Activated naive CD4-positive, alpha-beta T cell treated with anti-CD3 and anti-CD28 coated beads, Interleukin-2, amount 10 ng/mL, durations not matched to agents 7 days and 5 days (primary cell): ENCODE results near the gene LRRK1.

Experiments used
- CTCF ChIA-PET: fragments of 350-600 bp; sonication (Branson Sonifier 250); formaldehyde crosslinking; loops from one replicate; lab custom pipeline; 2021; ENCODE audit warnings: antibody characterized with exemption; lab: Charles Lee
- DNase-seq: peaks from one replicate; pipeline ENCODE4 v3.0.0-alpha.2; 2020
- H3K27ac Mint-ChIP-seq: one replicate; pipeline ENCODE4 v1.8.0; 2021; ENCODE audit warnings: mild to moderate bottlenecking, moderate library complexity, mixed read lengths
- H3K27me3 Mint-ChIP-seq: one replicate; pipeline ENCODE4 v1.8.0; 2021; ENCODE audit warnings: mild to moderate bottlenecking, mixed read lengths
- H3K36me3 Mint-ChIP-seq: one replicate; pipeline ENCODE4 v1.8.0; 2021; ENCODE audit warnings: mixed read lengths
- H3K4me1 Mint-ChIP-seq: one replicate; pipeline ENCODE4 v1.8.0; 2021; ENCODE audit warnings: mixed read lengths
- H3K4me3 Mint-ChIP-seq: one replicate; pipeline ENCODE4 v1.8.0; 2021; ENCODE audit warnings: mild to moderate bottlenecking, moderate library complexity, mixed read lengths
- H3K9me3 Mint-ChIP-seq: one replicate; pipeline ENCODE4 v1.8.0; 2021; ENCODE audit warnings: mixed read lengths

Gene LRRK1

DNA sequence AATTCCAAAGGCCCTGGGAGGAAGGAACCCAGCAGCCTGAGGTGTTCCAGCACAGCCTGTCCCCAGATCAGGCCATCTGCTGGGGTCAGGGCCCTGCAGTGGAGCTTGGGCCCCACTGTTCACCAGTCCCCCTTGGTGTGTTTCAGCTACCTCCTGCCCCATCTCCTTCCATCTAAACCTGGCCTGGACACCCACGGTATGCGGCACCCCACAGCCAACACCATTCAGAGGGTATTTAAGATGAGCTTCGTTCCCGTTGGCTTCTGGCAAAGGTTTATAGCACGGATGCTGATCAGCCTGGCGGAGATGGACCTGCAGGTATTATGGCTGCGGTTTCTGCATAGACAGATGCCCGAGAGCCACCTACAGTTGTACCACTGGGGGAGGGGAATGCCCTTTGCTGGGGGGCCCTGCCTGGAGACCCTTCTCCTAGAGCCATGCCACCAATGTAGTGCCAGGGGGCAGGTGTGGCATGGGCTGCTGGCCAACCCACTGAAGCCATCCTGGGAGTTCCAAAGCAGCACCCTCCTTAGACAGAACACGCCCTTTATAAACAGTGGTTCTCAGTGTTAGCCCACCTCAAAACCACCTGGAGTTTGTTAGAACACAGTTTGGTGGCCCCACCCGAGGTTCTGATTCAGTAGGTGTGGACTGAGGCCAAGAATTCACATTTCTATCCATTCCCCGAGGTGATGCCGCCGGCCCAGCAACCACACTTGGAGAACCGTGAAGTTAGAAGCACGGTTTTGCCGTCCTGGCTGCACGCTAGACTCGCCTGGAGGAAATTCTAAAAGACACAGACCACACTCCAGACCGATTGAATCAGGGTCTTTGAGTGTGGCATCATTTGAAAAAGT is 126.9 kb downstream of the LRRK1 start:
- Mint-ChIP-seq H3K4me1 (no peaks in the 10 kb centered on the region), H3K27me3 (peaks cover 25% of the 10 kb centered on the region), H3K27ac (no peak overlapping the region), H3K9me3 (no peaks in the 10 kb centered on the region), H3K36me3 (no peaks in the 10 kb centered on the region), H3K4me3 (no peak overlapping the region)
- CTCF ChIA-PET = no interaction called here
- peak; percentile 13 for DNase-seq

DNA sequence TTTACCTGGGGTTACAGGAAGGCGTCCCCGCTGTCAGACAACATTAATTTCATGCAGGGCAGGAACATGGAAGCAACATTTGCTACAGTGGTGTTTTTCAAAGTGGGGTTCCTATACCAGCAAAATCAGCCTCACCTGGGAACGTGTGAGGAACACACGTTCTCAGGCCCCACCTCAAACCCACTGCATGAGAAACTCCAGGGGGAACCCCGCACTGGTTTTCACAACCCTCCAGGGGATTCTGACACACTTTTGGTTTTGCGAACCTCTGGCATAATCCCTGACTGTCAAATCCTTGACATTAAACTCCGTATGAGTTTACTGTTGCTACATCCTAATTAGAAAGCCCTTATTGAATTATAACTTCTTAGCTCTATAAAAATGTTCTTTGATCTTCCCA is 127.7 kb downstream of the LRRK1 start:
- no peaks in the 10 kb centered on the region for H3K4me1 Mint-ChIP-seq
- H3K36me3 Mint-ChIP-seq = no peaks in the 10 kb centered on the region
- H3K27me3 Mint-ChIP-seq = peaks cover 20% of the 10 kb centered on the region
- DNase-seq = no peak
- CTCF ChIA-PET = no interaction called here
- H3K27ac Mint-ChIP-seq = no peak overlapping the region
- no peaks in the 10 kb centered on the region for H3K9me3 Mint-ChIP-seq
- H3K4me3 Mint-ChIP-seq = no peak overlapping the region

DNA sequence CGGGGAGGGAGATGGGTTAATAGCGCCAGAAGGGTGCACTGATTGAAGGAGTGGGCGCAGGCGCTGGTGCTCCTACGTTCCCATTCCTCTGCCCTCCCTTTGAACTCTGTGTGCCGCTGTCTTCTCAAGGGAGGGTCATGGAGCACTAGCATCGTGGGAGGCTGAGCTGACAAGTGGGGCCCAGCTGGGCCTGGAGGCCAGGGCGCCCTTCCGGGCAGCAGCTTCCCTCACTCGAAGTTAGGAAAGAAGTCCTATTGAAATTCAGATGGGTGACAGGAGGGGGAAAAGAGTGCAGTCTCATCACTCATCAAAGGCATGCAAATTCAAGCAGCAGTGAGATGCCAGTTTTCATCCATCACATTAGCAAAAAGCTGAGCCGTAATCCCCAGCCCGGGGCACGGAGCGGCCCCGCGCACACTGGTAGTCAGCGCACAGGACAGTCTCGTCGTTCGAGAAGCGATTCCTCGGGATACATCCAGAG is 128.2 kb downstream of the LRRK1 start:
- no peaks in the 10 kb centered on the region for H3K9me3 Mint-ChIP-seq

DNA sequence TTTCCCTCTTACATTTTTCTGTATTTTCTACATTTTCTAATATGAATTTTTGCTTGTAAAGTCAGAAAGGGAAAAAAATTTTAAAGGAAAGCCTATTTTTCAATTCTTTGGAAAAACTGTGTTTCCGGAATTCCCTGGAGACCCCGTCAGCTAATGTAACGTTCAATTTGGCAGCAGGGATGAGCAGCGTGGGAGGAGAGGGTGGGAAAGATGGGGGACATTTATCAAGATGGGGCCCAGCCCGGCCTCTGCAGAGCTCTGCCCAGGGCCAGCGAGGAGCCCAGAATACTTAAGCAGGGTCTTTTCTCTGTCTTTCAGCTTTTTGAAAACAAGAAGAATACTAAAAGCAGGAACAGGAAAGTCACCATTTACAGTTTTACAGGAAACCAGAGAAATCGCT is 129.0 kb downstream of the LRRK1 start:
- no peaks in the 10 kb centered on the region for H3K36me3 Mint-ChIP-seq
- CTCF ChIA-PET = no interaction called here
- no peaks in the 10 kb centered on the region for H3K4me1 Mint-ChIP-seq
- no peak overlapping the region for H3K27ac Mint-ChIP-seq
- peaks cover 9% of the 10 kb centered on the region for H3K27me3 Mint-ChIP-seq
- DNase-seq = no peak
- no peak overlapping the region for H3K4me3 Mint-ChIP-seq
- no peaks in the 10 kb centered on the region for H3K9me3 Mint-ChIP-seq

More for the DNA sequence above, 128.2 kb downstream of the LRRK1 start:
- Mint-ChIP-seq H3K4me3 (no peak overlapping the region), H3K36me3 (no peaks in the 10 kb centered on the region), H3K27me3 (peaks cover 17% of the 10 kb centered on the region), H3K27ac (no peak overlapping the region), H3K4me1 (no peaks in the 10 kb centered on the region)
- CTCF ChIA-PET = no interaction called here
- DNase-seq = peak; percentile 8

DNA sequence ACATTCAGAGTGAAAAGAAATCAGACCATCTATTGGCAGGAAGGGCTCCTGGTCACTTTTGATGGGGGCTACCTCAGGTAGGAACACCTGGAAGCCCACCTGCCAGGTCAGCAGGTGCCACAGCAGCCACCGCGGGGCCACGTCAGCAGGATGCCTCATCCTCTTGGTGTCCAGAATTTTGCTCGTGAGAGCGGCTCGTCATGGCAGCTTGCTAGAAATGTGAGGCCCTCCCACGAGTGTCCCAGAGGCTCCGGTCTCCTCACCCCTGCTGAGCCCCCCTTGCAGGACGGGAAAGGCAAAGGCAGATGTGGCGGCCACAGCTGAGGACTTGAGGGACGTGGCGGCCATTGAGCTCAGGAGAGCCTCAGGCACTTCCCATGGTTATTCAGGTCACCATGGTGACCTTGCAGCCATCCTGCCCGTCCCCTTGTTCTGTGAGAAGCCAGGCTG is 129.4 kb downstream of the LRRK1 start:
- Mint-ChIP-seq H3K27me3 (peaks cover 9% of the 10 kb centered on the region), H3K4me1 (no peaks in the 10 kb centered on the region), H3K27ac (no peak overlapping the region), H3K9me3 (no peaks in the 10 kb centered on the region), H3K4me3 (no peak overlapping the region), H3K36me3 (no peaks in the 10 kb centered on the region)
- DNase-seq = no peak
- CTCF ChIA-PET = no interaction called here

DNA sequence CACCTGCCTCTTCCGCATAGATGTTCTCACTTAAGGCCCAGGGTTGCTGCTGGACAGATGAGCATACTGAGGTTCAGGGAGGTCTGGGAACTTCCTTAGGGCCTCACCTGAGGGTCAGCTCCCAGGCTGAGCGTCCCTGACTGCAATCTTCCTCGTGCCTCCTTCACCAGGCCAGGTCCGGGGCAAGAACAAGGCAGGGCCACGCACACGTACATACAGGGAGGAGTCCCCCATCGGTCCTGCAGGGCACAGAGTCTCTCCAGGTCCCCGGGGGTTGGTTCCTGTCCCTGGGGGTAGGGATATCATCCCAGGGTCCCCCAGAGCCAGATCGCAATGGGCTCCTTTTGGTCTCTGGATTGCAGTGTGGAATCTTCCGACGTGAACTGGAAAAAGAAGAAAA is 130.1 kb downstream of the LRRK1 start:
- H3K4me3 Mint-ChIP-seq = no peak overlapping the region
- no peak for DNase-seq
- CTCF ChIA-PET = no interaction called here
- no peaks in the 10 kb centered on the region for H3K4me1 Mint-ChIP-seq
- H3K27me3 Mint-ChIP-seq = peaks cover 4% of the 10 kb centered on the region
- H3K36me3 Mint-ChIP-seq = no peaks in the 10 kb centered on the region
- no peaks in the 10 kb centered on the region for H3K9me3 Mint-ChIP-seq
- H3K27ac Mint-ChIP-seq = no peak overlapping the region

DNA sequence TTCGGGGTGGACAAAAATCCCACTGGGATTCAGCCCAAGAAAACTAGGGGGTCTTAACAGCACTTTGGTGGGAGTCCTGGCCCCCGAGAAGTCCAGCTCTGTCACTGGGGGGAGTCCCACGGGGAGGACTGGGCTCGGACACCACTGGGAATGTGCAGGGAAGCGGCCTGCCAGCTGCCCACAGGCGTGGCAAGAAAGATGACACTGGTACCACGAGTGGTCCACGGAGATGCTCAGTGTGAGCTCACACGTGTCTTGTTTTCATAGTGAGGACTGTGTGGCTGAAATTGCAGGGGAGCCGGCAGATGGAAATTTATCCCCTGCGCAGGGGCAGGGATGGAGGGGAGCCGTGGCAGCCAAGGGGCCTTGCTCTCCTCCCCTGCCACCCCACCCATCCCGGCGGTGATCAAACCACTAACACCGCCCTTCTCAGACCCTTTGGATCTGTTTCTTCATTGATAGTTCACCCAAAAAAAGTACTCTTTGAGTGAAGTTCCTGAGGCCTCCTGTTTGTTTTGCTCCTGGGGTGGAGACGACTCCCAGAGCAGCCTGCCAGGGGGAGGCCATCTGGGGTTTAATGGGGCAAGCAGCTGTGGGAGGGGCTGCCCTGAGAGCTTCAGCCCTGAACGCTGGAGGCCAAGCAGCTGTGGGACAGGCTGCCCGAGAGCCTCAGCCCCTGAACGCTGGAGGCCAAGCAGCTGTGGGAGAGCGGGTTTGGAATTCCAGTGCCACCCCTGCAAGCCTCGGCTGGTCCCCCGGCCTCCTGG is 130.9 kb downstream of the LRRK1 start:
- H3K4me1 Mint-ChIP-seq = no peaks in the 10 kb centered on the region
- H3K4me3 Mint-ChIP-seq = no peak overlapping the region

DNA sequence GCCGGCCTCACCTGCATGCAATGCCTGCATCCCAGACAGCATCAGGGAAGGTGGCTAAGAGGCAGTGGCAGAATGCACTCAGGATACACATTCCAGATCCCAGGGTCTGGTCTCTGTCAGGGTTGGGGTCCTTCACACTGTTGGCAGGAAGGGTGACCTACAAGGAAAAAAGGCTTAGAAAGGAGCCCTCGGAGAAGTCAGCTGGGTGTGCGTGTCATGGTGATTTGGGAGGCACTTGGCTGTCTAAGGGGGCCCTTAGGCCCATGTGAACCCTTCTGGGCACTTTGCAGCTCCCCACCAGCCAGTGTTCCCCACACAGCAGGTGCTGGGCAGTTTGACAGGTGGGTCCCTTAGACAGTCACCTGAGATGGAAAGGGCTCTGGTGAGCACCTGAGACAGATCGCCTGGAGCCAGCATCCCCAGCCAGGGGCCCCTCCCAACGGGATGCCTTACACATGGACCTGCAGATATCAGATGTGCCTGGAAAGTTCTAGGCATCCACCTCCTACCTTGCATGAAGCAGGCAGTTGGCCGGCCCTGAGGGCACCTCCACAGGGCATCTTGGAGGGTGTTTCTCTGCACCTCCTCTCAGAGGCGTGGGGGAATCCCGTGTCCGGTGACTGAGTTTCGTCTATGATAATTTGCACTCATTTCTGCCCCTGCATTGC is 131.6 kb downstream of the LRRK1 start:
- H3K36me3 Mint-ChIP-seq = no peaks in the 10 kb centered on the region
- H3K4me1 Mint-ChIP-seq = no peaks in the 10 kb centered on the region
- H3K27ac Mint-ChIP-seq = no peak overlapping the region
- no peak for DNase-seq
- H3K9me3 Mint-ChIP-seq = no peaks in the 10 kb centered on the region
- no peak overlapping the region for H3K4me3 Mint-ChIP-seq
- H3K27me3 Mint-ChIP-seq = no peaks in the 10 kb centered on the region
- CTCF ChIA-PET = no interaction called here

More for the DNA sequence above, 130.9 kb downstream of the LRRK1 start:
- CTCF ChIA-PET = no interaction called here
- no peak for DNase-seq
- Mint-ChIP-seq H3K36me3 (no peaks in the 10 kb centered on the region), H3K27me3 (no peaks in the 10 kb centered on the region), H3K27ac (no peak overlapping the region), H3K9me3 (no peaks in the 10 kb centered on the region)

DNA sequence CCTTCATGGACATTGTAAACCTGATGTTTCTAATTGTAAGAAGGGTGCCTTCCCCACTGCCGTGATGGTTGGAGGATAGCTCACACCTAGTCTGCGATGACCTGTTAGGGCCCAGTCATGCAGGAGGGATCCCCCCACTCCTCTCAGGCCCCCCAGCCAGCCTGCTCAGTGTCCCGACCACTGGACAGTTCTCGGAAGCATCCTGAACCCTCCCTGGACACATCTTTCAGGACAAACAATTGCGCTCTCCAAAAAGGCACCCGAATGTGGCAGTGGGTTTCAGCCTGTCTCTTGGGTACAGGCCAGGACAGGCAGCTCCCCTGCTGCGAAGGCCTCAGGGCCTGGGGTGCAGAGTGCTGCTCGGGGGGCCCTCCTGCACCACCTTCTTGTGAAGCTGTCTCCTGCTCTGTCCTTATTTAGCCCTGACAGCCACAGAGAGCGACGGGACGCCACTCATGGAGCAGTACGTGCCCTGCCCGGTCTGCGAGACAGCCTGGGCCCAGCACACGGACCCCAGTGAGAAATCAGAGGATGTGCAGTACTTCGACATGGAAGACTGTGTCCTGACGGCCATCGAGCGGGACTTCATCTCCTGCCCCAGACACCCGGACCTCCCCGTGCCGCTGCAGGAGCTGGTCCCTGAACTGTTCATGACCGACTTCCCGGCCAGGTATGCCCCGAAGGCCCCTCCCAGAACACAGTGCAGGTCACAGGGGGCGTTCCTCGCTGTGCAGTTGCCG is 132.3 kb downstream of the LRRK1 start:
- DNase-seq = no peak
- H3K4me3 Mint-ChIP-seq = no peak overlapping the region
- H3K4me1 Mint-ChIP-seq = no peaks in the 10 kb centered on the region
- peaks cover 3% of the 10 kb centered on the region for H3K27me3 Mint-ChIP-seq
- H3K36me3 Mint-ChIP-seq = no peaks in the 10 kb centered on the region
- no peak overlapping the region for H3K27ac Mint-ChIP-seq
- H3K9me3 Mint-ChIP-seq = no peaks in the 10 kb centered on the region
- CTCF ChIA-PET = no interaction called here

DNA sequence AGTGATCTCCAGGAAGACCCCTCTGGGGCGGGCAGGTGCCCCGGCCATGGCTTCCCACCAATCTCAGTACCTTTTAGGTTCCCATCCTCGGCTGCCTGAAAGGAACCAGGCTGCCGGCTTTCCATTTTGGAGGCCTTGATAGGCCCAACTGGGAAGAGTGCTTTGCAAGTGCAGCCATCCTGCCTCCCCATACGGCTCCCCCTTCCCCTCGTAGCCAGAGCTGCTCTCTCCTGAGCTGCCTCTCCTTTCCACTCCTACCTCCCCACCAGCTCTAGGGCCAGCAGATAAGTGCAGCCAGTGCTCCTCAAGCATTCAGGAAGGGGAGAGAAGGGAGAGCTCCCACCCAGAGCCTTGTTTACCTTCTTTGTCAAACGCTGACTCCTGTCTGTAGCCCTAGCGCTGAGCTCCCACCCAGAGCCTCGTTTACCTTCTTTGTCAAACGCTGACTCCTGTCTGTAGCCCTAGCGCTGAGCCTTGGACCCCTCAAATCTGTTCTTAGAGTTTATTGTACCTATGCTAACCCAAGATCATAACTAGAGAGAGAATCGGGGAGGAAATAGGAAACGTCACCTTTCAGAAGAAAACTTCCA is 133.0 kb downstream of the LRRK1 start:
- H3K9me3 Mint-ChIP-seq = no peaks in the 10 kb centered on the region
- CTCF ChIA-PET = interaction anchor here (0.6 kb wide), 1 partner anchor 32 kb away, joined by 3 read pairs; no protein-coding TSS in a partner anchor
- H3K27ac Mint-ChIP-seq = no peak overlapping the region
- H3K4me1 Mint-ChIP-seq = no peaks in the 10 kb centered on the region
- peaks cover 7% of the 10 kb centered on the region for H3K27me3 Mint-ChIP-seq
- no peaks in the 10 kb centered on the region for H3K36me3 Mint-ChIP-seq
- no peak overlapping the region for H3K4me3 Mint-ChIP-seq
- DNase-seq = no peak

DNA sequence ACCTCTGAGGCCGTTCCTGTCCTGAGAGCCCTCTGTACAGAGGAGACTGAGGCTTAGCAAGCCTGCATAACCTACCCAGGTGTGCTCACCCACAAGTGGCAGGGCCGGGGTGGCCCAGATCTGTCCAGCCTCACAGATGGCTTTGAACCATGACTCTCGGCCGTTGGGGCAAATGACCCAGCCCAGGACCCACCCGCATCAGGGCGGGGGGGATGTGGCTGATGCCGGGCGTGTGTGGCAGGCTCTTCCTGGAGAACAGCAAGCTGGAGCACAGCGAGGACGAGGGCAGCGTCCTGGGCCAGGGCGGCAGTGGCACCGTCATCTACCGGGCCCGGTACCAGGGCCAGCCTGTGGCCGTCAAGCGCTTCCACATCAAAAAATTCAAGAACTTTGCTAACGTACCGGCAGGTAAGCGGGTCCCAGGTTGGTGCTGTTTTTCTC is 133.5 kb downstream of the LRRK1 start:
- Mint-ChIP-seq H3K27ac (no peak overlapping the region), H3K27me3 (peaks cover 12% of the 10 kb centered on the region), H3K4me3 (no peak overlapping the region), H3K36me3 (no peaks in the 10 kb centered on the region), H3K9me3 (no peaks in the 10 kb centered on the region), H3K4me1 (no peaks in the 10 kb centered on the region)
- CTCF ChIA-PET = interaction anchor here (0.6 kb wide), 1 partner anchor 32 kb away, joined by 3 read pairs; no protein-coding TSS in a partner anchor
- no peak for DNase-seq

DNA sequence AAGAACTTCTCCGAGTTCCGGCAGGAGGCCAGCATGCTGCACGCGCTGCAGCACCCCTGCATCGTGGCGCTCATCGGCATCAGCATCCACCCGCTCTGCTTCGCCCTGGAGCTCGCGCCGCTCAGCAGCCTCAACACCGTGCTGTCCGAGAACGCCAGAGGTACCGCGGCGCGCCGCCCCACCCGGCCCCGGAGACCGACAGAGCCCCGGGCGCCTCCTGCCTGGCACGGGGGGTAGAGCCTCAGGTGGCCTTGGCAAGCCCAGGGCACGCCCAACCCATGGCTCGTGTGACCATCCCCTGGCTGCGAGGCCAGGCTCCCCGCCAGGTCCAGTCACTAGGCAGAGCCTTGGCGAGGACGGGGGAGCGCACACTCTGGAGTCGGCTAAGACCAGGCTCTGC is 134.1 kb downstream of the LRRK1 start:
- Mint-ChIP-seq H3K36me3 (no peaks in the 10 kb centered on the region), H3K9me3 (no peaks in the 10 kb centered on the region)
- CTCF ChIA-PET = interaction anchor here (1.0 kb wide), 1 partner anchor 41 kb away, joined by 3 read pairs; no protein-coding TSS in a partner anchor

DNA sequence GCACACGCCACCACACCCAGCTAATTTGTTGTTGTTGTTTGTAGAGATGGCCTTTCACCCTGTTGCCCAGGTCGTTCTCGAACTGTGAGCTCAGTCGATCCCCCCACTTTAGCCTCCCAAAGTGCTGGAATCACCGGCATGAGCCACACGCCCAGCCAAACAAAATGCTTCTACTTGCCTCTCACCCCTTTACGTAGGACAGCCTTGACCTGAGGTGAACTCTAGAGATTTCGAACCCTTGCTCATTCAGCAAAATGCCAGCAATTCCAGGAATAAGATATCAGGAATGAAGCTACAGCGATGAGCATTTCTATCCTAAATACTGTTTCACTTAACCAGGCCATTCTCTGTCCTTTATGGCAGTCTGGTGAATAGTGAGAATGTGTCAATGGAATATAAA is 135.0 kb downstream of the LRRK1 start:
- H3K27ac Mint-ChIP-seq = no peak overlapping the region
- DNase-seq = no peak
- no peaks in the 10 kb centered on the region for H3K36me3 Mint-ChIP-seq
- H3K27me3 Mint-ChIP-seq = peaks cover 18% of the 10 kb centered on the region
- no peaks in the 10 kb centered on the region for H3K4me1 Mint-ChIP-seq
- CTCF ChIA-PET = interaction anchor here (0.6 to 1.0 kb wide), 2 partner anchors 42 to 234 kb away, joined by 3 read pairs; no protein-coding TSS in a partner anchor
- no peak overlapping the region for H3K4me3 Mint-ChIP-seq
- no peaks in the 10 kb centered on the region for H3K9me3 Mint-ChIP-seq

More for the DNA sequence above, 134.1 kb downstream of the LRRK1 start:
- H3K4me1 Mint-ChIP-seq = no peaks in the 10 kb centered on the region
- no peak overlapping the region for H3K4me3 Mint-ChIP-seq
- DNase-seq = no peak
- no peak overlapping the region for H3K27ac Mint-ChIP-seq
- H3K27me3 Mint-ChIP-seq = peaks cover 18% of the 10 kb centered on the region
